Stimulated activated CD4-positive, alpha-beta T cell treated with anti-CD3 and anti-CD28 coated beads, TNF-alpha, amount 100 ng/mL, for 48 hours (primary cell): Measurements from ENCODE around the gene ABHD11.

Experiments used
- DNase-seq, 3 donors: peaks; one replicate each; pipeline ENCODE4 v3.0.0-alpha.2; 2020; ENCODE audit warnings: low read depth in 3 of 3

Gene ABHD11

DNA sequence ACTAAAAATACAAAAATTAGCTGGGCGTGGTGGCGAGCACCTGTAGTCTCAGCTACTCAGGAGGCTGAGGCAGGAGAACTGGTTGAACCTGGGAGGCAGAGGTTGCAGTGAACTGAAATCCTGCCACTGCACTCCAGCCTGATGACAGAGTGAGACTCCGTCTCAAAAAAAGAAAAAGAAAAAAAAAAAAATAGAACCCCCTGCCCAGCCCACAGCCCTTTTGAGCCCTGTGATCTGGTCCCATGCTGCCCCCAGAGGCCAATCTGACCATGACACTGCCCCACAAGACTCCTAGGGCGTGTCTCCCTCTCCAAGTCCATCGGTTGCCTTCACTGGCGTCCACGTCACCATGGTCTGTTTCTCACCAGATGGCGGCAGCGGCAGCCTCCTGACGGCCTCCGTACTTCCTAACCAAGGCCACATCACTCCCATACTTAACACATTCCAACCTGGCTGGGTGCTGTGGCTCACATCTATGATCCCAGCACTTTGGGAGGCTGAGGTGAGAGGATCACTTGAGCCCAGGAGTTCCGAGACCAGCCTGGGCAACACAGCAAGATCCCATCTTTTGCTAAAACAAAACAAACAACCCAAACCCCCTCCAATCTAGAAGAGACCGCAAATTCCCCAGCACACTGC is 37.1 kb downstream of the ABHD11 start:
- DNase-seq: peak in 1 of 3 donors; percentile 40

DNA sequence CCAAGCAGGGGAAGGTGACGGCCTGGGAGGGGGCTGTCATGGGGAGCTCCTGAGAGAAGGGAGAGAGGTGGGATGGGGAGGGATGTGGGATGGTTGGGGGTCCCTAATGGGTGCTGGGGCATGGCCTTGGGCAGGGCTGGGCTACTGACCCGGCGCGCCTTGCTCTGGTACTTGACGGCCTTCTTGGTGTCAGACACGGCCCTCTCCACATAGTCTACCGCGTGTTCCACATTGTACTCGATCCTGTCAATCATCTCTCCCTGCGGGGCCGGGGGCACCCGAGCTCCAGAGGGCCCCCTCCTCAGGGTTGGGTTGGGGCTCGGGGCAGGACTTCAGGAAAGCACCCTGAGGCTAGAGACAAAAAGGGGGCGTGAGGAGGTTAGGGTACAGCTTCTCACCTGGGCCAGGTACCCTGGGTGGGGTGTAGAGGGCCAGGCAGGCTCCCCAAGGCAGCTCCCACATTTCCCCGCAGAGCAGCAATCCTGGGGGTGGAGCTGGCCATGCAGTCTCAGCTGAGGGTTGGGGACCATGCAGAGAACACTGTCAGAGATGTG is 37.9 kb downstream of the ABHD11 start:
- DNase-seq: no peak

DNA sequence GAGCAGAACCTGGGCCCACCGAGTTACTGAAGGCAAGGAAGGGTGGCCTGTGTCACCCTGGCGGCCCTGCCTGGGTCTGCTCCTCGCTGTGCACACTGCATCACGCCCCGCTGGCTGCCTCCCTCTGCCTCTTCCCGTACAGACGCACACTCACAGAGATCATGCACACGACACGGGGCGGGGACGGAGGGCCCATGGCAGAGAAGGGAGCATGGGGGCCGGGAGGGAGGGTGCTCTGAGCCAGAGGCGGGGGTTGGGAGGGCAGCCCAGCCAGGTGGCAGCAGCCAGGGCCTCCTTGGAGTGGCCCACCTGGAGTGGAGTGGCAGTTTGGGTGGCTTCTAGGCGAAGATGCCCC is 38.6 kb downstream of the ABHD11 start:
- DNase-seq: no peak

DNA sequence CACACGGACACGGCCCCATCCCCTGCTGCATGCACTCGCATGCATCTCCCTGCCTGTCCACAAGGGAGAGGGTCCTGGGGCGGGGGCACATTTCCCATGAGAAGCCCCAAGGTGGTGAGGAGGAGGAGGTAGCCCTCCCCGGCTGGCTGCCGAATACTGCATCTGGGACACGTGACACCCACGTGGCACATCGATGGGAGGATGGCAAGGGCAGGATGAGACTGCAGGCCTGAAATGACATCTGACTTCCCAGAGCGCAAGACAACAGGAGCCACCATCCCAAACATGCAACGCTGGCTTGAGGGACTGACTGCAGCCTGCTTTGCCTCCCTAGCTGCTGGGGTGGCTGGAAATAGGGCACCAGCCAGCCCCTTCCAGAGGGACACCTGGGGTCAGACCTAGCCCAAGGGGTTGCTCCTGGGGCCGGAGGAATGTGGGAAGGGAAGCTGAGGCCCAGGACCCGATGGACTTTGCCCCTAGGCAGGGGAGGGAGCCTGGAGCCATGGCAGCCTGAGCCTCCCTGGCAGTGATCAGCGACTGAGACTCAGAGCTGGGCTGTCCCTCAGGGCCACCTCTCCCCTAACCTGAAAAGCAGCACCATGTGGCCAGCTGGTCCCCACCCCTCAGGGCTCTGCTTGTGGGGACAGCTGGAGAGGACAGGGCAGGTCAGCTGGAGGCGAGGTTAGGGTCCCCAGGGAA is 39.1 kb downstream of the ABHD11 start:
- DNase-seq: no peak

DNA sequence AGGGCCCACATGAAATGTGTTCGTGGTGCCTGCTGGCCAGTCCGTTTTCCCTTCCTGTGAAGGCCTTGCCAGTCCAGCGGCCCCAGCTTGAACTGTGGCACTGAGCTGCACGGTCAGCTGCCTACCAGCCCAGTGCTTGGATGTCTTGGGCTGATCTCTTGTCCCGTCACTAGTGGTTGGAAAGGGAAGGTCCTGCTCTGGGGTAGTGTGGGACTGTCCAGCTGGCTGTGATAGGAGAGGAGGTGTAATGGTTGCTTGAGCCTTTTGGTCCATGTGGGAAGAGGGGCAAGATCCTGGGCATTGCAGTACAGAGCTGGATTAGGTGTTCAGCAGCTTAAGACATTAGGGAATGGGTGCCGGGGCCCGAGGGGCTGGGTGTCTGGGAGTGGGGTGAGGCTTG is 40.2 kb downstream of the ABHD11 start:
- DNase-seq: no peak

DNA sequence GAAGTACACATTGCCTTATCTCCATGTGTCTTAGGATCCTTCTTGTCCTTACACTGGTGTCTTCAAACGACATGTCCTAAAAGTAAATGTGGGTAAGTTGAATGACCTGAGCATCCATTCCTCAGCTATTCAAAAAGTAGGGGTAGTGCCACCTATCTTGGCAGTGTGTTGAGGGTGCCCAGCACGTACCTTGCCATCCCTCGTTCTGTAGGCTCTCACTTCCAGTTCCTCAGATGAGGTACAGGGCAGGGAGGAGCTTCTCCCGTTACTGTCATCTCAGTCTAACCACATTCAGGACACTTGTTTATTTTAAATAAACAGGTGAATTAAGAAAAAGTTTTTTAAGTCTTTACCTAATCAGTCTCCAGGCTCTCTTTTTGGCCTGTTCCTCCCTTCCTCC is 42.2 kb downstream of the ABHD11 start:
- no peak for DNase-seq

DNA sequence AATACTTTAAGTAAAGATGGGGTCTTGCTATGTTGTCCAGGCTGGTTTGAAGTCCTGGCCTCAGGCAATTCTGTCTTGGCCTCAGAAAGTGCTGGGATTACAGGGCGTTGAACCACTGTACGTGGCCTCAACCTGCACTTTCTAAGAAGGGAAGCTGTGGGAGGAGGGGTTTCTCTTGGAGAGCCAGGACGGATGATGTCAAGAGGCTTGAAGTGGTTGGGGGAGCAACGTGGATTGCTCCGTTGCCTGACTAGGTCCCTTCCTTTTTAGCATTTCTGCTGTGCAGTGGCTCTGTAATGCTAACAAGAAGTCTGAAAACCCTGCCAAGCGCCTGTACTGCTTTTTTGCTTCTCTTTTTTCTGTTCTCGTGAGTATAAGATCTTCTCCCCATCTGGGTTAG is 48.0 kb downstream of the ABHD11 start:
- no peak for DNase-seq

DNA sequence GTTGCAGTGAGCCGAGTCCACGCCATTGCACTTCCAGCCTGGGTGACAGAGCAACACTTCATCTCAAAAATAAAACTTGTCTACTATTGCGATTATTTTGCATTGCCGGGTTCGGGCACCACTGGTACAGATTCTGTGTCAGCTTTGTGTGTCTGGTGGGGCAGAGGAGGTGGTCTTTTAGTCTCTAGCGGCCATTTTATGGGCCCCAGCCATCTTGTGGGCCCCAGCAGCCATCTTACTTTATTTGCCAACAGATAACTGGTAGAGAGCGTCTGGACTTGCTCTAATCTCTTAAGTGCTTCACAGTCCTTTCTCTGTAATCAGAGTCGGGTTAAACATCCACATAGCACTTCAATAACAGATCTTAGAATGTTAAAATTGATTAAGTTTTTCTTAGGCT is 50.3 kb downstream of the ABHD11 start:
- DNase-seq: no peak
